Pancreas (tissue), 10 donors: ENCODE results near the gene KAT7. TPM values are rescaled to one million over a fixed set of nuclear protein-coding genes. Genes with fewer than 3 reads are reported as not detected.

Source experiments
- ATAC-seq, 4 donors: fragments of 200-7000 bp; cut with Tn5 transposase; one replicate each; pipeline versions ENCODE4 v1.8.0 to v1.9.1; 2020; ENCODE audit warnings: mild to moderate bottlenecking in 4 of 4, moderate library complexity in 4 of 4
- DNase-seq, 6 donors: peaks; one replicate each; pipeline ENCODE4 v3.0.0-alpha.2; 2020
- FAIRE-seq: peaks from 2 replicates; lab custom pipeline; 2012; peaks lifted over from hg19 to GRCh38; lab: Jason Lieb, UNC
- H3K27ac ChIP-seq, 4 donors: fragments of 200-600 bp; sonication (generic); 1 replicate in 3 of 4; 2 replicates in 1 of 4; pipeline versions ENCODE4 v1.5.0 to v1.8.0; 2020
- H3K27me3 ChIP-seq, 4 donors: fragments of 200-600 bp; one replicate each; pipeline ENCODE4 v1.8.0; 2021
- H3K36me3 ChIP-seq, 3 donors: fragments of 200-600 bp; sonication (generic) in 1 of 3; one replicate each; pipeline versions ENCODE4 v1.5.0 to v1.8.0; 2020 to 2021
- H3K4me1 ChIP-seq, 3 donors: fragments of 200-600 bp; one replicate each; pipeline ENCODE4 v1.8.0; 2021
- H3K4me3 ChIP-seq, 4 donors: fragments of 200-600 bp; sonication (generic) in 2 of 4; one replicate each; pipeline versions ENCODE4 v1.5.0 to v1.8.0; 2020 to 2021
- H3K9me3 ChIP-seq, 4 donors: fragments of 200-600 bp; one replicate each; pipeline ENCODE4 v1.8.0; 2021
- WGBS, 2 donors: extraction: QIAGEN DNeasy Blood & Tissue Kit; methylation state at CpG; one replicate each; pipeline ENCODE4 v1.1.7; 2013; 5-methylcytosine and 5-hydroxymethylcytosine counted together
- intact Hi-C, 3 donors: fragments of 100-400 bp; cut with DNase I; formaldehyde crosslinking; loops; one replicate each; pipeline versions ENCODE4 v1.11.1 to v1.14.2; 2022
- polyA plus RNA-seq, 2 donors: library from polyadenylated mRNA; stranded (reverse); fragments of 200-250 nt; gene quantifications; one replicate each; pipeline ENCODE4 v1.2.3, GENCODE V29; 2013
- total RNA-seq, 6 donors: library from RNA; stranded (reverse); fragmentation: NEBNext Ultra II Directional in 4 of 6; extraction: Animal tissue kit (Norgen Biotek cat#: 25700) in 4 of 6; gene quantifications; one replicate each; pipeline versions ENCODE4 v1.2.1 to v1.2.4, GENCODE V29; 2021 to 2023
- TF ChIP-seq, protein P1 (sequence below), 4 donors: fragments of 200-600 bp; sonication (generic) in 3 of 4; IDR thresholded peaks; one replicate each; pipeline versions ENCODE4 v1.5.0 to v1.8.0; 2021; ENCODE audit warnings: antibody characterized with exemption in 4 of 4
- donor health status: healthy with polysubstance abuse.
- donor health status: DM: no; HTN: no; CAD: no; lungs with moderate emphysema.
- donor health status: DM: no; HTN: no; CAD: no.
- donor health status: control.
- donor health status: control.
- donor health status: Bipolar disorder and iron deficiency.
- donor health status: DM: yes; HTN: yes; CAD: no.
- donor health status: DM: no; HTN: no; CAD: no.
- donor health status: DM: no; HTN: no; CAD: no.
- donor health status: DM: yes; HTN: yes; CAD: no.

Gene KAT7
- total and polyA plus RNA-seq, 8 donors, result 3.5 to 31.5 (median 19.1) TPM

DNA sequence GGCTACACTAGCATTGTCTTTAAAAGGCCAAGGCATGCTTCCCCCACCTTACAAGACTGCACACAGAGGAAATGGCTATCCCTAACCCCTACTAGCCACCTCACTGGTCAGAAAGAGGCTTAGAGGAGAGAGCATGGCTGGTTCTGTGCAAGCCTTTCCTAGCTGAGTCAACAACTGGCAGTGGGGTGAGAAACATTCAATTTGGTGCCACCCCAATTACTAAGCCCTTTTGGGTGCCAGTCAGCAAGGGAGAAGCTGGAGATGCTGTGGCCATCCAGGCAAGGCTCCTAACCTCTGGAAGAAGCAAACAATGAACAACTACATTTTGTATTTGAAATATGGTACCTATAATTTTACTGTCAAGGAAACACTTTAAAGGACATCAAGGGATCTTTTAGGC is 4.7 kb upstream of the KAT7 start:
- H3K9me3 ChIP-seq, result no peaks in the 10 kb centered on the region
- TF ChIP-seq, protein P1, sequence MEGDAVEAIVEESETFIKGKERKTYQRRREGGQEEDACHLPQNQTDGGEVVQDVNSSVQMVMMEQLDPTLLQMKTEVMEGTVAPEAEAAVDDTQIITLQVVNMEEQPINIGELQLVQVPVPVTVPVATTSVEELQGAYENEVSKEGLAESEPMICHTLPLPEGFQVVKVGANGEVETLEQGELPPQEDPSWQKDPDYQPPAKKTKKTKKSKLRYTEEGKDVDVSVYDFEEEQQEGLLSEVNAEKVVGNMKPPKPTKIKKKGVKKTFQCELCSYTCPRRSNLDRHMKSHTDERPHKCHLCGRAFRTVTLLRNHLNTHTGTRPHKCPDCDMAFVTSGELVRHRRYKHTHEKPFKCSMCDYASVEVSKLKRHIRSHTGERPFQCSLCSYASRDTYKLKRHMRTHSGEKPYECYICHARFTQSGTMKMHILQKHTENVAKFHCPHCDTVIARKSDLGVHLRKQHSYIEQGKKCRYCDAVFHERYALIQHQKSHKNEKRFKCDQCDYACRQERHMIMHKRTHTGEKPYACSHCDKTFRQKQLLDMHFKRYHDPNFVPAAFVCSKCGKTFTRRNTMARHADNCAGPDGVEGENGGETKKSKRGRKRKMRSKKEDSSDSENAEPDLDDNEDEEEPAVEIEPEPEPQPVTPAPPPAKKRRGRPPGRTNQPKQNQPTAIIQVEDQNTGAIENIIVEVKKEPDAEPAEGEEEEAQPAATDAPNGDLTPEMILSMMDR (IDR thresholded peaks at IDR 0.05), result no peak
- no peak overlapping the region for H3K4me3 ChIP-seq
- DNase-seq (no peak), ATAC-seq (no peak), FAIRE-seq (no peak)
- intact Hi-C loops, result no loop called here
- H3K4me1 ChIP-seq, result peaks cover 0 to 7% (median 5%) of the 10 kb centered on the region in 3 donors
- no peaks in the 10 kb centered on the region for H3K36me3 ChIP-seq
- H3K27me3 ChIP-seq, result no peaks in the 10 kb centered on the region
- no peak overlapping the region for H3K27ac ChIP-seq

DNA sequence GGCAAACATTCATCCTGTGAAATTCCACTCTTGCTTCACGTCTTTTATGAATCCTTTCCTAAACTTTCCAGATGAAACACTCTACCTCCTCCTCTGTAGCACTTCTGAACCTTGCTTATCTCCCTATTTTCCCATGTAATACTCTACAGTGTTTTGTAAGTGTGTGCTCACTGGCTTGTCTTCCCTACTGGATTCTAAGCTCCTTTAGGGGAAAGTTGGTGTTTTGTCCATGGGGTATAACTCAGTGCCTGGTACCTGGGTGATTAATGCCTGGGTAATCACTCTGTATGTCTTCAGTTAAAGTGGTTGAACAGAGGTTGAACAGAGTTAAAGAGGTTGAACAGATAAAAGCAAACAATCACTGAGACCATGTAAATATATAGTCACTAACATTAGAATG is 3.8 kb upstream of the KAT7 start:
- intact Hi-C loops, result no loop called here

DNA sequence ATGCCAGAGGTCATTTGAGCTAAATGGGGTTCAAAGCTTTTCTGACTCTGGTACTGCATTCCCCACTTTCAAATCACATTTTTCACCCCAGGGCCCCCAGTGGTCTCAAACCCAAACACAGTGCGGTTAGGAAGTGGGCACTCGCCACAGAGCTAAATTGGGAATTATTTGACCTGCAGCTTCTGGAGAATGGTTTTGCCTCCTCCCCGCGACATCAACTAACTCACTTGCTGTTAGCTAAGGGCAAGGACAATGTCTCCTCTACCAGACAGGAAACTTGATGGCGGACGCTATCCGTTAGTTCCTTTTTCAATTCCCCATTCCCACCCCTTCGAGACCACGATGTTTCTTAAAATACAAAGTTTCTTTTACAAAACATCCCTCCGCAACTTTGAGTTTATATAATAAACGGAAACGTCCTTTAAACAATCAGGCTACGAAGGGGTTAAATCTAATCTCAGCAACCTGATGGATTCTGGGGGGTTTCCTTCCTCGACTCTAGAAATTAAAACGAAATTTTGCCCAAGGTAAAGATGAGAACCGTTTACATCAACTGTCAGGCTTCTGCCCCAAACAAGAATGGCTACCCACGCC is 500 bp upstream of the KAT7 start:
- H3K9me3 ChIP-seq, result no peaks in the 10 kb centered on the region
- DNase-seq (peak in 1 of 6 donors; percentile 37), FAIRE-seq (no peak), ATAC-seq (no peak)
- H3K27ac ChIP-seq, result peak overlapping the region in 3 of 4 donors; percentile 98 to 100 (median 99)
- H3K27me3 ChIP-seq, result no peaks in the 10 kb centered on the region
- H3K36me3 ChIP-seq, result peaks cover 0 to 12% (median 0%) of the 10 kb centered on the region in 3 donors
- 4 to 5% methylated on average over 17 of the region's 17 CpGs for WGBS, 2 donors
- H3K4me3 ChIP-seq, result peak overlapping the region in 3 of 4 donors; percentile 80 to 99 (median 92)
- TF ChIP-seq, protein P1 (IDR thresholded peaks at IDR 0.05), result no peak
- intact Hi-C loops, result no loop called here
- peaks cover 5 to 17% (median 13%) of the 10 kb centered on the region in 3 donors for H3K4me1 ChIP-seq

More for the DNA sequence above, 3.8 kb upstream of the KAT7 start:
- TF ChIP-seq, protein P1 (IDR thresholded peaks at IDR 0.05), result no peak
- no peak overlapping the region for H3K4me3 ChIP-seq
- H3K4me1 ChIP-seq, result peaks cover 4 to 8% (median 5%) of the 10 kb centered on the region in 3 donors
- H3K27me3 ChIP-seq, result no peaks in the 10 kb centered on the region
- H3K36me3 ChIP-seq, result no peaks in the 10 kb centered on the region
- H3K9me3 ChIP-seq, result no peaks in the 10 kb centered on the region
- WGBS, 2 donors, result 64 to 74% methylated on average over 1 of the region's 1 CpG
- no peak for DNase-seq
- no peak overlapping the region for H3K27ac ChIP-seq
- no peak for ATAC-seq
- no peak for FAIRE-seq

- intact Hi-C loops, result no loop called here
- H3K36me3 ChIP-seq, result peaks cover 0 to 21% (median 8%) of the 10 kb centered on the region in 3 donors
- FAIRE-seq (no peak), DNase-seq (no peak), ATAC-seq (no peak)
- peak overlapping the region; percentile 8 to 99 (median 52) for H3K4me3 ChIP-seq
- no peaks in the 10 kb centered on the region for H3K9me3 ChIP-seq
- peak overlapping the region in 2 of 4 donors; percentile 99 to 100 for H3K27ac ChIP-seq
- 1% methylated on average over 17 of the region's 17 CpGs for WGBS, 2 donors
- H3K27me3 ChIP-seq, result no peaks in the 10 kb centered on the region
- H3K4me1 ChIP-seq, result peaks cover 5 to 17% (median 13%) of the 10 kb centered on the region in 3 donors
- TF ChIP-seq, protein P1 (IDR thresholded peaks at IDR 0.05), result no peak
These were observed 730 bp downstream of the KAT7 start for GRCh38 chr17:49789243-49789578.

- Histone ChIP-seq H3K27me3 (no peaks in the 10 kb centered on the region), H3K4me1 (peaks cover 0 to 13% (median 10%) of the 10 kb centered on the region in 3 donors), H3K36me3 (peaks cover 0 to 48% (median 15%) of the 10 kb centered on the region in 3 donors), H3K4me3 (no peak overlapping the region), H3K27ac (no peak overlapping the region), H3K9me3 (no peaks in the 10 kb centered on the region)
- intact Hi-C loops, result no loop called here
- no peak for DNase-seq
- no peak for FAIRE-seq
- TF ChIP-seq, protein P1 (IDR thresholded peaks at IDR 0.05), result no peak
- WGBS, 2 donors, result 87 to 93% methylated on average over 3 of the region's 3 CpGs
- no peak for ATAC-seq
These were observed 4.8 kb downstream of the KAT7 start for GRCh38 chr17:49793309-49793708.
